GM19351 (cell line): ENCODE data around the gene UBE3A.

Source experiments
- ATAC-seq: cut with Tn5 transposase; IDR thresholded peaks from one replicate; pipeline ENCODE4 v1.9.1; 2021; ENCODE audit warnings: mild to moderate bottlenecking, moderate library complexity; ENCODE audit not compliant: unreplicated experiment

UBE3A gene

DNA sequence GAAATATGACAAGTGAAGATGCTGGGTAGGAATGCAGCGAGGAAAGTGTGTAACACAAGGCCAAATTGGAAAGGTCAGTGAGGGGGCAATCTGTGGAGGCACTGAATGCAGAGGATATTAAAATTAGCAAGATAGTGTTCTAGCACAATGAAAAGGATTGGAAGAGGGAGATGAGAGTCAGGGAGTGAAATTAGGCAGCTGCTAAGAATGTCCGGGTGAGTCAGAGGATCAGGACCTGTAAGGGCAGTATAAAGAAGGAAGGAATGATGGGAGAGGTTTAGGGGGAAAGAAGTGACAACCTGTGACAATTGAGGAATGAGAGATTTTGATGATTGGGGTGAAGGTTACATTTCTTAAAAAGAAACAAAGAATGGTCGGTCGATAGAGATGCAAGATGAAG, 103.5 kb downstream of the UBE3A start:
- ATAC-seq: no peak

DNA sequence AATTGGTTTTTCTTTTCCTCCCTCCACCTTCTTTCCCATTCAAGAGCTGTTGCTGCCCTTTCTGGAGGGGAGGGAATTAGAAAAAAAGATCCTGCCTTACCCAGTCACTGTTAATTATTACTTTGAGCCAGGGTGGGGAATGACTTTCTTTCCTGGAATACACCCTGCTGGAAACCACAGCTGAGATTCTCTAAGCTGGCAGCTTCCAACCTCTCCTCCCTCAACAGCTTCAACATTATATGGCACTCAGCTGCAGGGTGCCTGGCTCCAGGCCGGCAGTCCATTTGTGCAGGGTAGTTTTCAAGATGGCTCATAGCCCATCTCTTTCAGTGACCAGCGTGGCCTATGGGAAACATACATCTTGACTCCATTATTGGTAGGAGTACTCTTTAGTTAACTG, 105.8 kb downstream of the UBE3A start:
- no peak for ATAC-seq

DNA sequence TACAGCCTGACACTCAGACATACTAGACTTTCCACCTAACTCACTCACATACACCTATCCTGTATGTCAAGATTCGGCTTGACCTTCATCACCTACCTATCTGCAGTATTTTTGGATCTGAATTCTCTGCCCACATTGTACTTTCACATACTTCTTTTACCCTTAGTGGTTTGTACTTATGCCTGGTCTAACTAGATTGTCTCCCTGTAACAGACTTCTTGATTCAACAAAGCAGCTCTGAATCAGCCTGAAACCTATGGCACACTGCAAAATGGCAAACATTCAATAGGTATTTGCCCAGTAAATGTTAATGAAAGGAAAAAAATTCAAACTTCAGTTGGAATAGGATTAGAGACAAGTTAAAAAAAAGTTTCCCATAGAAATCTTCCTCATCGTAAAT, 106.5 kb downstream of the UBE3A start:
- no peak for ATAC-seq

DNA sequence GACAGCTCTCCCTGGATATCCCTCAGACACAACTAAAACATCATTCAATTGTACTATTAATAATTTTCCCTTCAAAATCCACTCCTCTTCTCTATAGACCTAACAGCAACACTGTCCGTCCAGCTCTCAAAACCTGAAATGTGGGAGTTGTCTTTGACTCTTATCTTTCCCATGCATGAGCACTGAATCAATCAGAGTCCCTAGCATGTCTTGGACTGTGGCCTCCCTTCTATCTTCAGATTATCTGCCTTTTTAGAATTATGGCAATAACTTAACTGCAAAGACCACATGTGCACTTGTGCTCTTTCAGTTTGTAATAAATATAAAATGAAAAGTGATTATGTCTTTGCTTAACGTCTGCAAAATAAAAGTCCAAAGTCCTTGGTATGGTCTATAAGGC, 107.0 kb downstream of the UBE3A start:
- ATAC-seq: no peak

DNA sequence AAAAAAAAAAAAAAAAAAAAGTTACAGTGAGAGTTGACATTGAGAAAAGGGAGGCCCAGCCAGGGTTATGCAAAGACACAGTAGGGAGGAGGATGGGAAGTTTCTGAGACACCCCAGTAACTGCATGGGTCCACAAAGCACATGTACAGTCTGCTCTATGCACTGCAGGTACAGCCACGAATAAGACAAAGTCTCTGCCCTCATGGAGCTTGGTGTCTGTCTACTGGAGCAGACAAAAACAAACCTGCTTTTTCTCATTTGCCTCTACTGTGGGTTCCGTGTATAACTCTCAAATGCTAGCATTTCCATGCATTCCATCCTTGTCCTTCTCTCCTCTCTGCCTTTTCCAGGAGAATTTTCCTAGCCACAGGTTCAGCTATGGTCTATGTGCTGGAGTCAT, 107.4 kb downstream of the UBE3A start:
- no peak for ATAC-seq

DNA sequence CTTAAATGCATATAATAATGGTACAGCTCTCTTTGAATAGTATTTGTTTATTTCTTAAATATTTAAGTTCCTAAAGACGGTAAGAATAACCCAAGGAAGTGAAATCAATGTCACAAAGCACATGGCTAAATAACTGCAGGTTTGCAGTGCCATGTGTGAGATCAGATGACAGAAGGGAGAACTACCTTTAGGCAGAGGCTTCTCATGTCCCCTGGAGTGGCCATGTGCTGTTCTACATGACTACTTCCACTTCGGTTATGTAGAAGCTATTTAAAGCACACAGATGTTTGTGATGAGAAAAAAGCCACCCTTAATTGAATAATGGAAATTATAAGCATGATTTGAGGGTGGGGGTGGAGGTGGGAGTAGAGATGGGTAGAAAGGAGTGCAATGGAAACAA, 109.1 kb downstream of the UBE3A start:
- ATAC-seq: no peak

DNA sequence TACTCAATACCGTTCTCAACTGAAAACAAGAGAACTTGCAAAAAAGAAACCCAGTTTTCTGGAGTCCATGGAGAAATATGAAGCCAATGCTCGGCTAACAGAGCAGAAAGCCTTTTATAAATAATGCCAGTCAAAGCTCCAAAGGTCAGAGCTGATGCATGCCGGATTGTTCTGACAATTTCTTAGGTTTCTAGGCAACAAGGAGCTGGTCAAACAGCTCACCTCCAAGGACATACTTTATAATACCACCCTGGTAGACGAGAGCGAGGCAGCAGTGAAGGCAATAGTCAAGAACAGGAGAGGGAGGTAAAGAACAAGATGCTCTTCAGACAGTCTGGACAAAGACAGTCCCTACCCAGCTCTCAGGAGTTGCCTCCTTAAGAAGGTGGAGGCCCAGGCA, 111.1 kb downstream of the UBE3A start:
- no peak for ATAC-seq

DNA sequence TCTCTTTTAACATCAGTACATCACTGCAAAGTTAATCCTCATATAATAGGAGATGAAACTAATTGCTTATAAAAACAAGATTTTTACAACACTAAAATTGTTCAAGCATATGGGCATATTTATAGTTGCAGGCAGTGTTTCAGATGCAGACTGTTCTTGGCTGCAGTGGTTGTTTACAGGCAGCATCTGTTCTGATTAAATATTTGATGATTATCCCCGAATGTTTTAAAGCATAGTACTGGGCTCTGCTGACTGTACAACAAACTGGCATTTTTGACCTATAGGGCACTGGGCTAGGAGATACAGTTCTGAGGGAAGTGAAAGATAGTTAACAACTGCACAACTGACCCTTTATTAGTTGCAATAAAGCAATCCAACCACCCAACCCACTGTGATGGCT, 113.6 kb downstream of the UBE3A start:
- no peak for ATAC-seq

DNA sequence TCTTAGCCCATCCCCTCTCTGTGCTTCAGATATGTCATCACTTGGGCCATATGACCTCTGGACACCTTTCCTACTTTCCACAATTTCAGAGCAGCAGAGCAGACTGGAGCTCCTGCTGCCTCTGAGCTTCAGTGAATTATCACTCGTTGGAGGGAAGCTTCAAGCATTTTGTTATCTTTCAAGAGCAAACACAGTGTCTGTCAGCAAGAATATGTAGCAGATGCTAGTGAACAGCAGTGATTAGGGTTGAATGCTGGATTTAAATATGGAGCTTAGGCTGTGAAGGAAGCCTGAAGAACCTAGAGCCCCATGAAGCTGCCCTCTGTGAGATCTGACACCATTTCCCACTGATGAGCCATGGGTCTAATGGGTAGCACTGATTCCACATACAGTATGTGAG, 115.4 kb downstream of the UBE3A start:
- ATAC-seq: no peak

DNA sequence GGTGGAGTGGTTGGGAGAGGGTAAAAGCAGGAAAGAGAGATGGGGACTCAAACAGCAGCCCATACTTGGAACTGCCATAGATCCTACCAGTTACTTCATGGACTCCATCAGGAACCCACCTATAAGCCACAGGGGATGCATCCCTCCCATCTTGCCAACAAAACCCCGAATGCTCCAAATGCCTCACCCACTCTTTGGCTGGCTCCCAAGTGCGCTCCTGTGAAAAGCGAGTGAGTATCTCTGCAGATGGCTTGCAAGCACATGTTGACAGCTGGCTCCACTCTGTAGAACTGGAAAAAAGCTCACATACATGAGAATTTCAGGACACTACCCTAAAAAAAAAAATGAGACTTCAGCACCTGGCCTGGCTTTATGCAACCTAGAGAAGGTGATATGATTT, 151.0 kb downstream of the UBE3A start:
- ATAC-seq: no peak
